GM18520 (cell line): ENCODE results near the gene PDCD11.
"Not testable (repeated sequence)": the region's sequence is repeated elsewhere in the genome, so short reads cannot be mapped to it uniquely, and the experiment has no call there.

ENCODE experiments used
- ATAC-seq: cut with Tn5 transposase; IDR thresholded peaks from one replicate; pipeline ENCODE4 v1.9.1; 2021; ENCODE audit not compliant: unreplicated experiment

Gene PDCD11

GRCh38 chr10:103473261-103473671, 76.8 kb downstream of the PDCD11 start:
- ATAC-seq = no peak

DNA sequence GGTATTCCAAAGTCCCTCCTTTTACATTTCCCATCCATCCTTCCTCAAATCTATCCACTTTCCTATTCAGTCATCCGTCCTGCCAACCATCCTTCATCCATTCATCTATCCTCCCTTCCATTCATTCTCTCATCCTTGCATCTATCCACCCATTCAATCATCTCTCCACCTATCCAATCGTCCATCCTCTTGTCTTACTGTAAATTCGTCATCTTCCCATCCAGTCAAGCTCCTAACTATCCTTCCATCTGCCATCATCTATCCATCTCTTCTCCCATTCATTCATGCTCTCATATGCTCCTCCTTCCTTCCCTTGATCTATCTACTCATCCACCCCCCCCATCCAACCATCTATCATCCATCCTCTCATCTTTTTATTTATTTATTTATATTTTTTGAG, 77.7 kb downstream of the PDCD11 start:
- no peak for ATAC-seq

DNA sequence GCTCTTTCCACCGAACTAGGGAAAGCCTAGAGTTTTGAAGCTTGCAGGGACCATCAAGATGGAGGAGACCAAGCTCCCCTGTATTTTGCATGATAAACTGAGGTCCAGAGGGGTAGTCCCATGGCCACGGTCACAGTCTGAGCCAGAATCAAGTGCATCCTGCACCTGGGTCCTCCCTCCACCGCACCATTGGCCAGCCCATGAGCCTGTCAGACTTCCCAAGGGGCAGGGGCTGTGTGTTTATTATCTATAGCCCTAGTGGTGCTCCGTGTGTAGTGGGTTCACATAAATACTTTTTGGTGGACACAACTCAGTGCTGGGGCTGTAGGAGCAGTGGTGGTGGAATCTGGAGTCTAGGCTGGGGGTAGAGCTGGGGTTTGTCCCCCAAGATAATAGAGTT, 79.0 kb downstream of the PDCD11 start:
- ATAC-seq = no peak

GRCh38 chr10:103476046-103476768, 79.8 kb downstream of the PDCD11 start:
- ATAC-seq = no peak

GRCh38 chr10:103478671-103479070, 82.2 kb downstream of the PDCD11 start:
- no peak for ATAC-seq

GRCh38 chr10:103479135-103479534, 82.7 kb downstream of the PDCD11 start, which contains the start of gene CALHM3:
Gene CALHM3, minus strand, starts transcription at chr10:103479240. Its CDS starts 208 bp downstream, at chr10:103479032.
- ATAC-seq = no peak

- ATAC-seq = no peak
Observed at GRCh38 chr10:103480521-103480920, 84.1 kb downstream of the PDCD11 start.

GRCh38 chr10:103481974-103482531, 85.6 kb downstream of the PDCD11 start:
- no peak for ATAC-seq

DNA sequence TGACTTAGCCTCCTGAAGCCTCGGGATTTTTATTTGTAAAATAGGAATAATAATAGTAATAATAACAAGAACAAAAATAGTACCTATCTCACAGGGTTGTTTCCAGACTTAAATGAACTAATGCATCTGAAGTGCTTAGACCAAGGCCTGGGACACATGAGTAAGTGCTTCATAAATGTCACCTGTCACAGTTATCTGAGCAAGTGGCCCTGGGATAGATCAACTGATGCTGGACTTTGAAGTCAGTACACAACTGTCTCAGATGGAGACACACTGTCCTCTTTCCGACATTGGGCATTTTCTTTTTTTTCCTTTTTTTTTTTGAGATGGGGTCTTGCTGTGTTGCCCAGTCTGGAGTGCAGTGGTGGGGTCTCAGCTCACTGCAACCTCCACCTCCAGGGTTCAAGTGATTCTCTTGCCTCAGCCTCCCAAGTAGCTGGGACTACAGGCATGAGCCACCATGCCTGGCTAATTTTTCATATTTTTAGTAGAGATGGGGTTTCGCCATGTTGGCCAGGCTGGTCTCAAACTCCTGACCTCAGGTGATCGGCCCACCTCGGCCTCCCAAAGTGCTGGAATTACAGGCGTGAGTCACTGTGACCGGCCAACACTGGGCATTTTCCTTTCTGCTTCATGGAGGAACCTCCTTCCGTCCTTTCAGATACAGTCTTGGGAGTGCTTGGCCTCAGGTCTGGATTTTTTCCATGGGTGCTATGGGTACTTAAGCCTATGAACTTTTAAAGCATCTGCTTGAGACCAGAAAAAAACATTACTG, 90.4 kb downstream of the PDCD11 start:
- not testable (repeated sequence) for ATAC-seq

DNA sequence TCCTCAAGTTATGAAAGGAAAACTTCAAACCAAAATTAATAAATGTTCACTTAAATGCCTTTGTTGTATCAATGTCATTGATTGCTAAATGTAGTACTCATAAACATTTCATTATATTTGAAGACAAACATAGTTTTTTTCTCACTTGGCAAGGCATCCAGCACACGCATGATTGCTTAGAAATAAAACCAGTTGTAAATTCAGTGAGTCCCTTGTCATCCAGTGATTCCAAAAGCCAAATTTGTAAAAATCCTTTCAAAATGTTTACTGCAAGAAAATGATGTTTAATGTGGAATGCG, 90.9 kb downstream of the PDCD11 start:
- ATAC-seq = no peak

GRCh38 chr10:103490986-103491314, 94.5 kb downstream of the PDCD11 start:
- ATAC-seq = no peak

GRCh38 chr10:103491729-103492364, 95.4 kb downstream of the PDCD11 start:
- no peak for ATAC-seq

DNA sequence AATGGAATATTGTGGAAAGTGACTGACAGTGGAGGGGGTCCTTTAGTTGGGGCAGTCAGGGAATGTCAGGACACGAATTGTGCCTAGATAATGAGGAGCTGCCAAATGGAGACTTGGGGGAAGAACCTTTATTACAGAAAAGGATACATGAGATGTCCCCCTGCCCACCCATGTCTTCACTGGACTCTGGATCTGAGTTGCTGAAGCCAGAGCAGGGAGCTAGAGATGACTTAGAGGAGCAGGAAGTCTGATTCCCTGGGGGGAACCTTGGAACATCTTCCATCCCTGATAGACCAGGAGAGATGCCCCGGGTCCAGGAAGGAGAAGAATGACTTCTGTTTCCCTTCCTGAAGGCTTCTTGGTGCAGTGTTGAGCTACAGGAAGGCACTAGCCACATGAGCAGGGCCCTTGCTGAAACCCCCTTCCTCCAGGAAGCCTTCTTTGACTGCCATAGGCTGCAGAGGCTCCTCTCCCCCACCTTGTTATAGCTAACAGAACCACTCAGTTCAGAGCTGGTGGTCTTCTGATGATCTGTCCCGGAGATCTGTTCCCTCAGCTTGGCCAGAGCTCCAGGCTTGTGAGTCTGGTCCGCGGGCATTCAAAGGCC, 96.3 kb downstream of the PDCD11 start:
- ATAC-seq = no peak

DNA sequence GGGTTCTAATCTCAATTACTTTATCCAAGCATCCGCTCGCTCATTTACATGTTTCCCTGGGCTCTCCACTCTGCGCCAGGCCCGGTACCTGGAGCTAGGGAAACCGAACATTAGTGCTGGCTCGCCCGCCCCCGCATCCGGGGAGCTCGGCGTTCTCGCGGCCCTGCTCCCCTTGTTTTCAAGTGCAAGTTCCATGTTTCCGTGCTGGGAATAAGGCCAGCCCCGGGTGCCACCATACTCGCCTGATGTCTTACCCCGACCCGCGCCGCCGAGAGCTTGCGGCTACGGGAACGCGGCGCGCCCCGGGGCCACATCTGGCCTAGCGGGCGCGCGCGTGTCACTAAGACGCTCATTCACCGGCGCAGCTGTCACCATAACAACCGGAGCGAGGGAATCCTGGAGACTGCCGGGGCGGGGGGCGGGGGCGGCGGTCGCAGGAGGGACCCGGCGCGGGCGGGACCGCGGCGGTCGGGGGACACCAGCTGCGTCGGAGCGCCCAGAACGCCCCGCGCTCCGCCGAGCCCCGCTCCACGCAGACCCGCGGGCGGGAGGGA, 97.0 kb downstream of the PDCD11 start, which contains the start of gene NEURL1:
Gene NEURL1, plus strand, starts transcription at position 344 of the 554 bp plus-strand sequence. CDS start 683 bp downstream, outside the sequence.
- no peak for ATAC-seq

DNA sequence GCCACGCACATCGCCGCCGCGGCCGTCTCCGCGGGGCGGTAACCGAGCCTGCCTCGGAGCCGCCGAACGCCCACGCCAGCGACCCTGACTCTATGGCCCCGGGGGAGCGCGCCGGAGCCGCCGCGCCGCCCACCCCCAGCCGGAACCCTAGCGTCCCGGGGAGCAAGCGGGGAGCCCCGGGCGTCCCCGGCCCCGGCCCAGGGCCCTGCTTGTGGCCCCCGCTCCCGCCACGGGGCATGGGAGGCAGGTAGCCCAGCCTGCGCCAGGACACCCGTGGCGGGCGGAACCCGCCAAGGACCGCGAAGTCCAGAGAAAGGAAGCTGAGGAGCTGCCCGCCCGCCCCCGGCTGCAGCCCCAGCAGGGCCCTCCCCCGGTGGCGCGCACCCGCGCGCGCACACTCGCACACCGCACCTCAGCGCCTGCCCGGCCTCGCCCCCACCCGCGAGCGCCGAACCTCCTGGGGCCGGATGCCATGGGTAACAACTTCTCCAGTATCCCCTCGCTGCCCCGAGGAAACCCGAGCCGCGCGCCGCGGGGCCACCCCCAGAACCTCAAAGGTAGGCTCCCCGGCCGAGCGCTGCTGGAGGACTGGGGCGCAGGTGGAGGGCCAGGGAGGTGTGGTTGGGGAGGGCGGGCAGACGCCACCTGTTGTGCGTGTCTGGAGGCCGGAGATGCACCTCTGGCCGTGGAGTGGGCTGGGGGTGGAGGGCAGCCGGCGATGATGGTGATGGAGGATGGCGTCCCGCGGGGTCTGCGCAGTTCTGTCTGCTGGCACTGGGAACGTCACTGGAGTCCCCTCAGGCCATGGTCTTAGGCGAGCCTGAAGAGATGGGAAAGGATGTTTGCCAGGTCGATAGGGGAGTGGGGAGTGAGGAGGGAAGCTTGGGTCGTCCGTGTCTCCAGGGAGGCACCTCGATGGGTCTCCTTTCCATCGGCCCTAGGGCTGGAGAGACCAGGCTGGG, 97.8 kb downstream of the PDCD11 start:
- no peak for ATAC-seq

GRCh38 chr10:103495321-103495720, 98.9 kb downstream of the PDCD11 start:
- ATAC-seq = no peak
